ENCODE measurements around the gene KCNT2. TPM values are rescaled to one million over a fixed set of nuclear protein-coding genes. Genes with fewer than 3 reads are reported as not detected.

The KCNT2 gene
- total RNA-seq, 1 experiment from 2014 or later: 9.1 TPM

DNA sequence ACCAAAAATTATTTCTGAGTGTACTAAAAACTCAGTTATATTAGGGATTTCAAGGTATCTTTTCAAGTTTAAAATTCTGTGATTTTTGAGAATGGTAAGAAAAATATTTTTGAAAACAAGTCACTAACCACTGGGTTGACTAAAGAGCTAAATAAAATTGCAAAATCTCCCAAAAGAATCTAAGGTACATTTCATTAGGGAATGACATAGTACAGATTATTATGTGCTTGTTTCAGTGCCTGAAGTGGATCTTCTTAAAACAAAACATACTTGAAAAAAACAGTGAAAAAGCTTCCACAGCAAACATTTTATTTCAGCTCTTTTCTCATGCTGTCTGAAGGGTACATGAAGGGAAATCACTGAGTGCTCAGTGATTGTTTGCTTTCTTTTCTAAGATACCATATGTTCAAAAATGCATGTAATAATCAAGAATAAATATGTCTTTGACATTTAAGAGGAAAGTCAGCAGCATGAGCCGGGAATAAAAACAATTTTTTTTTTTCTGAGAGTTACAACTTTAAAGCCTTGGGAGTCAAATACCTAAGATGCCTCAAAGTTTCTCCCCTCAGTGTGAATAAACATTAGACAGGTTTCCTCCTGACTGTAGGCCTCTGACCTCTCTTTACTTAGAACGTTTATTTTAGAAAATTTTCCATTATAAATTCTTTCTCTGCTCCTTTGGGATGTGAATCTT is 200.7 kb downstream of the KCNT2 start:
- Histone ChIP-seq H2AK5ac (ENCODE audit: insufficient read length, low read length) (no peak overlapping the region), H3K79me2 (ENCODE audit: insufficient read depth, low read length) (no peaks in the 10 kb centered on the region), H3T11ph (ENCODE audit: low read length) (no peak overlapping the region), H2BK5ac (ENCODE audit: insufficient read length, low read length) (no peak overlapping the region), H3K56ac (ENCODE audit: insufficient read length, low read depth, low read length) (no peak overlapping the region), H3K23ac (ENCODE audit: insufficient read length, low read depth, low read length) (no peak overlapping the region), H4K91ac (ENCODE audit: insufficient read length, low read depth, low read length) (no peak overlapping the region), H2AFZ (ENCODE audit: low read length) (no peak overlapping the region), H3K79me1 (ENCODE audit: insufficient read depth, low read depth, low read length, poor library complexity, severe bottlenecking) (no peaks in the 10 kb centered on the region), H3K18ac (ENCODE audit: insufficient read length, low read depth, low read length) (no peak overlapping the region), H2BK15ac (ENCODE audit: low read depth, low read length) (no peak overlapping the region), H3K9me3 (ENCODE audit: control insufficient read depth, low read depth, low read length) (no peaks in the 10 kb centered on the region), H3K27ac (ENCODE audit: insufficient read length, low read depth, low read length) (no peak overlapping the region), H4K8ac (replicated peaks; ENCODE audit: insufficient read length, low read depth, low read length) (no peak overlapping the region), H2BK20ac (ENCODE audit: low read depth, low read length, poor library complexity, severe bottlenecking) (no peak overlapping the region), H3K4me2 (ENCODE audit: insufficient read depth, insufficient read length, low read length) (no peak overlapping the region), H4K20me1 (ENCODE audit: control insufficient read depth, insufficient read depth, insufficient read length) (no peaks in the 10 kb centered on the region), H3K4ac (ENCODE audit: low read depth, low read length) (no peak overlapping the region), H3K14ac (ENCODE audit: insufficient read depth, low read length) (no peak overlapping the region), H3K27me3 (ENCODE audit: insufficient read depth, low read length) (no peaks in the 10 kb centered on the region), H2BK120ac (ENCODE audit: low read depth, low read length, poor library complexity, severe bottlenecking) (no peak overlapping the region), H3K23me2 (ENCODE audit: insufficient read length, low read depth, low read length, poor library complexity, severe bottlenecking) (no peaks in the 10 kb centered on the region), H3K9ac (ENCODE audit: extremely low read depth, insufficient read length, low read length) (no peak overlapping the region), H4K5ac (ENCODE audit: insufficient read length, low read depth, low read length) (no peak overlapping the region), H3K4me1 (ENCODE audit: insufficient read depth, low read length) (no peaks in the 10 kb centered on the region), H2BK12ac (ENCODE audit: insufficient read length, low read depth, low read length) (no peak overlapping the region)
- TF ChIP-seq, protein P1, sequence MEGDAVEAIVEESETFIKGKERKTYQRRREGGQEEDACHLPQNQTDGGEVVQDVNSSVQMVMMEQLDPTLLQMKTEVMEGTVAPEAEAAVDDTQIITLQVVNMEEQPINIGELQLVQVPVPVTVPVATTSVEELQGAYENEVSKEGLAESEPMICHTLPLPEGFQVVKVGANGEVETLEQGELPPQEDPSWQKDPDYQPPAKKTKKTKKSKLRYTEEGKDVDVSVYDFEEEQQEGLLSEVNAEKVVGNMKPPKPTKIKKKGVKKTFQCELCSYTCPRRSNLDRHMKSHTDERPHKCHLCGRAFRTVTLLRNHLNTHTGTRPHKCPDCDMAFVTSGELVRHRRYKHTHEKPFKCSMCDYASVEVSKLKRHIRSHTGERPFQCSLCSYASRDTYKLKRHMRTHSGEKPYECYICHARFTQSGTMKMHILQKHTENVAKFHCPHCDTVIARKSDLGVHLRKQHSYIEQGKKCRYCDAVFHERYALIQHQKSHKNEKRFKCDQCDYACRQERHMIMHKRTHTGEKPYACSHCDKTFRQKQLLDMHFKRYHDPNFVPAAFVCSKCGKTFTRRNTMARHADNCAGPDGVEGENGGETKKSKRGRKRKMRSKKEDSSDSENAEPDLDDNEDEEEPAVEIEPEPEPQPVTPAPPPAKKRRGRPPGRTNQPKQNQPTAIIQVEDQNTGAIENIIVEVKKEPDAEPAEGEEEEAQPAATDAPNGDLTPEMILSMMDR (conservative IDR thresholded peaks at IDR 0.05): no peak
- Mint-ChIP-seq H3K27me3 (ENCODE audit: low read depth) (no peaks in the 10 kb centered on the region), H3K9me3 (no peaks in the 10 kb centered on the region), H3K36me3 (ENCODE audit: insufficient read depth in 1 of 3, low read depth in 3 of 3) (peaks cover 0 to under 1% (median 0%) of the 10 kb centered on the region in 3 experiments; a peak in 1 of 7 replicates), H3K4me3 (no peak overlapping the region), H3K4me1 (peaks cover 4 to 5% of the 10 kb centered on the region in 2 experiments), H3K27ac (peak overlapping the region; percentile 85 to 94 (median 89))
- no peak for DNase-seq
- WGBS (ENCODE audit: extremely low coverage, insufficient read length, low lambda C conversion rate): no CpG with 5 or more reads among the region's 2 CpGs

Data from H9 (cell line).